ENCODE data around the gene SPZ1.
"Not testable (repeated sequence)": the region's sequence is repeated elsewhere in the genome, so short reads cannot be mapped to it uniquely, and the experiment has no call there.

The SPZ1 gene

DNA sequence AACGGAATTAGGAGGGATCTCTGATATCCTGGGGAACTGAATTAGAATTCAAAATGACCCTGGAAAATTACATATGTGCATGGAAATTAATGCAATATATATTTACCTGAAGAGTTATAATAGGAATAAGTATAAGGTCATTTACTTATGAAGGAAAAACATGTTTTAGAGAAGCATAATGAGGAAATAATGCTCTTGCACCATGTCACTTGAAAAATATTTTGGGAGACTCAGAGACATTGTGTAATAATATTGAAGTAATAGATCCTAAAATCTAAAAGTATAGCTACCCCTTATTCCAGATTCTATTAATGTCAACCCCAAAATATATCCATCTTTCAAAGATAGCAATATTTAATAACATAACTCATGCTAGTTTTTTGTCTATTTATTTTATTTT is 28.4 kb downstream of the SPZ1 start:
- no peak overlapping the region for H3K4me3 ChIP-seq (ENCODE audit: control insufficient read depth, low read depth, low read length)
- TF ChIP-seq, protein P1, sequence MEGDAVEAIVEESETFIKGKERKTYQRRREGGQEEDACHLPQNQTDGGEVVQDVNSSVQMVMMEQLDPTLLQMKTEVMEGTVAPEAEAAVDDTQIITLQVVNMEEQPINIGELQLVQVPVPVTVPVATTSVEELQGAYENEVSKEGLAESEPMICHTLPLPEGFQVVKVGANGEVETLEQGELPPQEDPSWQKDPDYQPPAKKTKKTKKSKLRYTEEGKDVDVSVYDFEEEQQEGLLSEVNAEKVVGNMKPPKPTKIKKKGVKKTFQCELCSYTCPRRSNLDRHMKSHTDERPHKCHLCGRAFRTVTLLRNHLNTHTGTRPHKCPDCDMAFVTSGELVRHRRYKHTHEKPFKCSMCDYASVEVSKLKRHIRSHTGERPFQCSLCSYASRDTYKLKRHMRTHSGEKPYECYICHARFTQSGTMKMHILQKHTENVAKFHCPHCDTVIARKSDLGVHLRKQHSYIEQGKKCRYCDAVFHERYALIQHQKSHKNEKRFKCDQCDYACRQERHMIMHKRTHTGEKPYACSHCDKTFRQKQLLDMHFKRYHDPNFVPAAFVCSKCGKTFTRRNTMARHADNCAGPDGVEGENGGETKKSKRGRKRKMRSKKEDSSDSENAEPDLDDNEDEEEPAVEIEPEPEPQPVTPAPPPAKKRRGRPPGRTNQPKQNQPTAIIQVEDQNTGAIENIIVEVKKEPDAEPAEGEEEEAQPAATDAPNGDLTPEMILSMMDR (conservative IDR thresholded peaks at IDR 0.05; ENCODE audit: control insufficient read depth, insufficient read depth, low read depth, low read length), result no peak
- no peak for DNase-seq (ENCODE audit: low read depth)

DNA sequence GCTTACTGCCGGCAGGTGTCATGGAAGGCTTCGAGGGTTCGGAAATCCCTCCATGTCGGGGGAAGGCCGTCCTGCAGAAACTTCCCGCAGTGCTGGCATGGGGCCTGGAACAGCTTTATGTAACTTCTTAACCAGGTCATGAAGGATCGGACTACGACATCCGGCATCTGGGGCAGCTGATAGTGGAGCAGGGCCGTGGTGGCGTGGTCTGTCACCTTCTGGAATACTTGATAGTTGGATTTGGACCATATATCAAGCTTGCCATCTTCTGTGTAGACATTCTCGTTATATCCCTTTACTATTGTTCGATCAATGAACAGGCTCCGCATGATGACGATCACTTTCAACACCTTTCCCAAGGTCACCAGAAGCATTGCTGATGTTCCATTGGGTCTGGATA is 31.2 kb downstream of the SPZ1 start:
- H3K4me3 ChIP-seq (ENCODE audit: control insufficient read depth, low read depth, low read length); DNase-seq (ENCODE audit: low read depth): not testable (repeated sequence)

DNA sequence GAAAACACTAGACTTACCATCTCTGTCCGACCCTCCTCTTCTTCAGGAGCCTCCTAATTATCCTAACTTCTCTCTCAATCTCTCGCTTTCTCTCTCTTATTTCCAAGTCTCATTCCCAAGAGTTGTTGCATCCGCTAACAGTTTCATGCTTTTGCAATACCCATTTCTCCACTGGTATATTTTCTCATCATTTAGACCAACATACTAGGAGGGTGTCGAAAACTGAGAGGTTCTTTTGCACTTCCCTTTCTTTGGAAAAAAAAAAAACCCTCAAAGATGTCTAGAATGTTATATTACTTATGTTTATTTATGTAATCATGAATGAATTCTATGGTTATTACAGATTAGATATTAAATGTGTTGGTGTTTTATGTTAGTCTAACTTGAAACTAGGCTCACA is 35.9 kb downstream of the SPZ1 start:
- no peak for DNase-seq (ENCODE audit: low read depth)
- no peak overlapping the region for H3K4me3 ChIP-seq (ENCODE audit: control insufficient read depth, low read depth, low read length)
- TF ChIP-seq, protein P1 (conservative IDR thresholded peaks at IDR 0.05; ENCODE audit: control insufficient read depth, insufficient read depth, low read depth, low read length), result no peak

DNA sequence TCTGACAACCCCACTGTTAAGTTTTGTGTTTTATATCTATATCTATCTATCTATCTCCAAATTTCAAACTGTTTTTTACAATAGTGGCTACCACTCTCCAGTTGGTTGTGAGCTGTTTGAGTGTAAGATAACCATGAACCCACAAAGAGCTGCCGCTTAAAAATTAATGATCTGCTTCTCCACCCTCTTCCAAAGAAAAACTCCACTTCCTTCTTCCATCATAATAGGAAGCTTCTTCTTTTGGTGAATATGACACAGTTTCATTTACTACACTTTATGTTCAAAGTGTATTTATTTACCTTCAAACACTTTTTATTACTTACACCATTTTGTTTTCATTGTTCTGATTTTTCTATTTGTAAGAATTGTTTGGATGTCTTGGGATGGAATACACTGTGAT is 37.9 kb downstream of the SPZ1 start:
- no peak overlapping the region for H3K4me3 ChIP-seq (ENCODE audit: control insufficient read depth, low read depth, low read length)
- TF ChIP-seq, protein P1 (conservative IDR thresholded peaks at IDR 0.05; ENCODE audit: control insufficient read depth, insufficient read depth, low read depth, low read length), result no peak

DNA sequence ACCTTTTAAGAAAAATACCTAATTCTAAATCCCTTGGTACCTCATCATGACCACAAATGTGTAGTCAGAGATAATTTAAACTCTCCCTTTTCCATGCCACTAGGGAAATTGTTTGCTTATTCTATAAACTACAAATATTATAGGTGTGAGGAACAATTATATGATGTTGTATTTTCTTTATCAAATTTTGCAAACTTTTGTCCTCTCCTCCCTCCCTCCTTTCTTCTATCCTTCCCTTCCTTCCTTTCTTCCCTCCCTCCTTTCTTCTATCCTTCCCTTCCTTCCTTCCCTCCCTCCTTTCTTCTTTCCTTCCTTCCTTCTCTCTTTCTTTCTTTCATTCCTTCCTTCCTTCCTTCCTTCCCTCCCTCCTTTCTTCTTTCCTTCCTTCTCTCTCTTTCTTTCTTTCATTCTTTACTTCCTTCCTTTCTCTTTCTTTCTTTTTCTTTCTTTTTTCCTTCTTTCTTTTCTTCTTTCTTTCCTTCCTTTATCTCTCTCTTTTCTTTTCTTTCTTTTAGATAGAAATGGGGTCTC is 41.2 kb downstream of the SPZ1 start:
- no peak overlapping the region for H3K4me3 ChIP-seq (ENCODE audit: control insufficient read depth, low read depth, low read length)
- DNase-seq (ENCODE audit: low read depth), result no peak
- TF ChIP-seq, protein P1 (conservative IDR thresholded peaks at IDR 0.05; ENCODE audit: control insufficient read depth, insufficient read depth, low read depth, low read length), result no peak

More for the DNA sequence above, 37.9 kb downstream of the SPZ1 start:
- no peak for DNase-seq (ENCODE audit: low read depth)

DNA sequence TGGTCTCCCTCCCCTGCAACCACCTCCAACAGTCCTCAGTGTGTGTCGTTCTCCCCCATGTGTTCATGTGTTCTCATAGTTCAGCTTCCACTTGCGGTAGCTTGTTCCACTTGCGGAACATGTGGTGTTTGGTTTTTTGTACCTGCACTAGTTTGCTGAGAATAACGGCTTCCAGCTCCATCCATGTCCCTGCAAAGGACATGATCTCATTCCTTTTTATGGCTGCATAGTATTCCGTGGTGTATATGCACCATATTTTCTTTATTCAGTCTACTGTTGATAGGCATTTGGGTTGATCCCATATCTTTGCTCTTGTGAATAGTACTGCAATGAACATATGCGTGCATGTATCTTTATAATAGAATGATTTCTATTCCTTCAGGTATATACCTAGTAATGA is 45.1 kb downstream of the SPZ1 start:
- no peak overlapping the region for H3K4me3 ChIP-seq (ENCODE audit: control insufficient read depth, low read depth, low read length)
- DNase-seq (ENCODE audit: low read depth), result no peak
- TF ChIP-seq, protein P1 (conservative IDR thresholded peaks at IDR 0.05; ENCODE audit: control insufficient read depth, insufficient read depth, low read depth, low read length), result no peak

DNA sequence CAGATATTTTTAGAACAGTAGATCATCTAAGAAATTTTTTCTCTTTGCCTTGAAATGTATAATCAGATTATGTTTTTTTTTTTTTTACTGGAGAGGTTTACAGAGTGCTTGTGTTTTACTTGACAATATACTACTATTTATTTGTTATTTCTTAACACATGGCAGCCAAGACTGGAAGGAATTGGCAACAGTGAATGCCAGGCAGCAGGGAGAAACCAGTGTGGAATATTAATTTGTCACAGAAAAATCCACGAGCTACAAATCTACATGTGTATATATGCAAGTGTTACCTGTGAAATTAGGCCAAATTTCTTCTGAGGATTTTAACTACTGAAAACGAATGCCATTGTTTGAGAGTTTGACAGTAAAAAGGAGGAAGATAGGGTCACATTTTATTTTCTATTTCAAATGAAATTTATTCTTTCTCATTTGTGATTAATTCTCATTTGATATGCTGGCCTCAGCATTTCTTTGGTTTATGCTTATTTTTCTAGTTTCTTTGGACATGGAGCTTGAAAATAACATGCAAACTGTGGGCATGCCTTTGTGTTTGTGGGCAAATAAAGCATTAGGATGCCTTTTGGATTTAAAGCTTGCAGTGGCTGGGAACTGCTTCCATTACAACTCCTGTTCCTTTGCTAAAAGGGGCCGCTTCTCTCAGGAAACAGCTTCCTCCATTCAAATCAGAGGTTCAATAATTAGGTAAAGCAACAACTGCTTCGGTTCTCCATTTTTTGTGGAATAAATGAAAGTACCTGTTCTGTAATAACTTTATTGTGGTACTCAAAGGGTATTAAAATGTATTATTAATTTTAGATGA is 49.1 kb downstream of the SPZ1 start:
- DNase-seq (ENCODE audit: low read depth), result no peak
- TF ChIP-seq, protein P1 (conservative IDR thresholded peaks at IDR 0.05; ENCODE audit: control insufficient read depth, insufficient read depth, low read depth, low read length), result no peak
- H3K4me3 ChIP-seq (ENCODE audit: control insufficient read depth, low read depth, low read length), result no peak overlapping the region
